Stimulated activated CD8-positive, alpha-beta memory T cell treated with anti-CD3 and anti-CD28 coated beads, Interleukin-12 subunit alpha, Interleukin-12 subunit beta, amount 100 ng/mL, for 1 hour (primary cell): Measurements from ENCODE around the gene FAM81A.

Source experiments
- DNase-seq: peaks from one replicate; pipeline ENCODE4 v3.0.0-alpha.2; 2020; ENCODE audit warnings: low read depth

FAM81A gene

GRCh38 chr15:59543721-59544547 is 105.9 kb downstream of the FAM81A start:
- no peak for DNase-seq

DNA sequence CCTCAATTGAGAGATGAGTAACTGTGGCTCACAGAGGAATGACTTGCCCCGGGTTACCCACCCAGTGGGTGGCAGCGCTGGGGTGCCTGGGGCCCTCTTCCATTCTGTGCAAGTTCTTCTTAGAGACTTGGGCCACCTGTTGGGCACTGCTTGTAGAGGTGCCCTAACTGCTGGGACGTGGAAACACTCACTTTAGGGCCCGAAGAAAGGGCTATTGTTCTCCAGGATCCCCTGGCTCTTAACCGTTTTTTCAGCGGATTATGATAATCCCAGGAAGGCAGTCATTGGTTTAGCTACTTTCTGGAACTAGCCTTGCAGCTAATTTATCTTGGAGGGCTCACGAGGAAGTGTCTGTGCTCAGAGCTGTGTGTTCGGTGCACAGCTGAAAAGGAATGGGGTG is 107.6 kb downstream of the FAM81A start:
- DNase-seq, result no peak

DNA sequence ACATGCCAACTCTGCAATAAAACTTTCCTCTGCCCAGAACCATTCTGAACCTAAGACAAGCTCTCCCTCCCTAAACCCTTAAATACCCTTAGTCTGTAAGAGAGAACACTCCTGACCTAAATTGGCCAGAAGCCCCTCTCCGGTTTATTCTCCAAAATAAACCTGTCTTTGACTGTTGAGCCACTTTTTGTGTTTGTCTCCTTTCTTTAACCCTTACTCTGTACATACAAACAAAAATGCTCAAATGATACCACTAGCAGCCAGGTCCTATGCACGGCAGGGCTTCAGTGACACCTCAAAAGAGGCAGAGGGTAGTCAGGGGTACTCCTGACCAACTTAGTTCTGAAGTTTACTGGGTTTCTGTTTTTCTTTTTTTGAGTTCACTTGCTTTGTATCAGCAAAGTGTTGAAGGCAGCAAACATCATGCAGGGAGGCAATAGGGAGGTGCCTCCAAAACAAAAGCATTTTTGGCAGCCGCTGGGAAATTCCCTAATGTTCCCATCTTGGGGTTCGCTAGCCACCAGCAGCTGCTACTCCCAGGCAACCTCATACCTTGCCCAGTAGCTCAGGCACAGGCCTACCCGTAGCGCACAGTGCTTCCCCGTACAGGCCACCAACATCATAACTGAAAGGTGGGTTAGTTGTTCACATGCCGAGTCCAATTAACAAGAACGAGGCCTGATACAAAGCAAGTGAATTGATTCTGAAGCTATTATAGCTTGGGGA is 110.7 kb downstream of the FAM81A start:
- no peak for DNase-seq

- no peak for DNase-seq
Measured at GRCh38 chr15:59549301-59550185, 111.6 kb downstream of the FAM81A start.

- DNase-seq, result no peak
Measured at GRCh38 chr15:59550530-59550929, 112.5 kb downstream of the FAM81A start.

GRCh38 chr15:59550956-59551355 is 113.0 kb downstream of the FAM81A start:
- DNase-seq, result no peak

- no peak for DNase-seq
Measured at GRCh38 chr15:59553879-59554735, 116.1 kb downstream of the FAM81A start.

- DNase-seq, result no peak
Measured at GRCh38 chr15:59555696-59556095, 117.7 kb downstream of the FAM81A start.

- DNase-seq, result no peak
Measured at GRCh38 chr15:59556380-59556779, 118.4 kb downstream of the FAM81A start.

DNA sequence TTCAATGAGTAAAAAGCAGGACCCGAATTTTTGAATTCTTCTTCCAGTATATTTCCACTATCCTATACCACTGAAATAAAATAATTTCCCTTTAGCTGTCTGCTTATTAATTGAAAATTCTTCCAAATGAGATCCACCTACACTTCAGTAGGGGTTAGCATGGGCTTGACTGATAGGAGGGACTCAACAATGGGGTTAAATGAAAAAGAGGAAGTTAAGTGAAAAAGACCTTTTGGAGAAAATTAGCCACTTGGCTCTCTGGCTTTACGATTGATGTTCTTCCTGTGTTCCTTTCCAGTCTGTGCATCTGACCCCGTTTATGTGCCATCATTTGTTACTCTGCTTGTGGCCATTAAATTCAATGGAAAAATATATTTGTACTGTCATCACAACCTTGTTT is 119.6 kb downstream of the FAM81A start:
- no peak for DNase-seq

GRCh38 chr15:59558851-59559250 is 120.9 kb downstream of the FAM81A start:
- no peak for DNase-seq

DNA sequence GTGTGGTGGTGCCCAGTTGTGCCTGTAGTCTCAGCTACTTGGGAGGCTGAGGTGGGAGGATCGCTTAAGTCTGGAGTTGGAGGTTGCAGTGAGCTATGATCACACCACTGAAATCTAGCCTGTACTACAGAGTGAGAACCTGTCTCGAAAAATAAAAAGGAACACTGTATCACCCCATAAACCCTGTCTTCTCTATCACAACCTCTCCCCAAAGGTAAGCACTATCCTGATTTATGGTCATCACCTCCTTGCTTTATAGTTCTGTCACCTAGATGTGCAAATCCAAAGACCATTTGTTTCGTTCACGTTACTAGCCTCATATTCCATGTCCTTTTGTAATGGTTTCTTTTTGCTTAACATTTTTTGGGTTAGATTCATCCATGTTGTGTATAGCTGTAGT is 123.6 kb downstream of the FAM81A start:
- DNase-seq, result no peak

DNA sequence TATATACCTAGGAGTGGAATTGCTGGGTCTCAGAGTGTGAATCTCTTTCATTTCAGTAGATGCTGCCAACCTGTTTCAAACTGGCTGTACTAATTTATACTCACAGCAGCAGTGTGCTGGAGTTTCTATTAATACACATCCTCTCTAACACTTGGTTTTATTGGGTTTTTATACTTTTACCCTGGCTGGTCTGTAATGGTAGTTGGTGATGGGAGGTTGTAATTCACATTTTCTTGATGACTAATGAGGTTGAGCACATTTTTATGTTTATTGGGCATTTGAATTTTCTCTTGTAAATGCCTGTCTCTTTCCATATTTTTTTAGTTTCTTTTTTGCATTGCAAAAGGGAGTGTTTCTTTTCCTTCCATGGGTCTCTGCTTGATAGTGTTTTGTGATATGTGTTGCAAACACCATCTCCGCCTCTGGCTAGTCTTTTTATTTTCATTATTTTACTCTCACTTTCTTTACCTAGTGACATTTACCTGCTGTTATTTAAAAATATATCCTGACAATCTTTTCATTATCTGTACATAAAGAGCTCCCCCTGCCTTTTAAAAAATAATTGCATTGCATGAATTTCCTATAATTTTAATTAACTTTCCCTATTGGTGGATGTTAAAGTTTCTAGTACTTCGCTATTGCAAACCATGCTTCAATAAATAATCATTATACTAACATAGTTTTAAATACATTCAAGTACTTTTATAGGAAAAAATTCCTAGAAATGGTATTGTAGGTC is 124.6 kb downstream of the FAM81A start:
- no peak for DNase-seq

GRCh38 chr15:59565299-59565698 is 127.3 kb downstream of the FAM81A start:
- no peak for DNase-seq

DNA sequence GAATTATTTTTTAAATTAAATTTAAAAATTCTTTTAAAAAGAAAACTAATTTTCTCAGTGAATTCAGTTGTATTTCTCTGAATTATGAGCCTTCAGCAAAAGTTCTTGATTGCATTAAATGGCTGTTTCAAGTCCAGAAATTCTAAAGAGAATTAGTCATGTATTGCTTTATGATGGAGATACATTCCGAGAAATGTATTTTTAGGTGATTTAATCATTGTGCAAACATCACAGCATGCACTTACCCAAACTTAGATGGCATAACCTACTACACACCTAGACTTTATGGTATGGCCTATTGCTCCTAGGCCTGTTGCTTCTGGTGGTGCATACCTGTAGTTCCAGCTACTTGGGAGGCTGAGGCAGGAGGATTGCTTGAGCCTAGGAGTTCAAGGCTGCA is 129.3 kb downstream of the FAM81A start:
- no peak for DNase-seq

DNA sequence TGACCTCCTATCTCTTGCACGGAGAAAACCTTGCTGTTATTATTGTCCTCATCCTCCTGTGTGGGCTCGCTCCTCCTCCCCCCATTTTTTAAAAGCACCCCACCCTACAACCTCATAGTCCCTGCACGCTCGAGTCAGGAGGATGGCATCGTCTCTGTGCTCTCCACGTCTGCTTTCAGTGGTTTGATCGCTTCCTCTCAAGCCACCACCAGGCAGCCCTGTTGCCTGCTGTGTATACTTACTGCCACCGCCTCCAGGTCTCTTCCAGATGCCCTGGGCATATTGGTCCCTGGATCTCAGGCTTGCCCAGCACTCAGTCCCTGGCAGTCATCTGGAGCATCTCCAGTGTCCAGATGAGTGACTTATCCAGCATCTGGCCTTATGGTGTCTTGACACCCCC is 131.5 kb downstream of the FAM81A start:
- DNase-seq, result no peak

DNA sequence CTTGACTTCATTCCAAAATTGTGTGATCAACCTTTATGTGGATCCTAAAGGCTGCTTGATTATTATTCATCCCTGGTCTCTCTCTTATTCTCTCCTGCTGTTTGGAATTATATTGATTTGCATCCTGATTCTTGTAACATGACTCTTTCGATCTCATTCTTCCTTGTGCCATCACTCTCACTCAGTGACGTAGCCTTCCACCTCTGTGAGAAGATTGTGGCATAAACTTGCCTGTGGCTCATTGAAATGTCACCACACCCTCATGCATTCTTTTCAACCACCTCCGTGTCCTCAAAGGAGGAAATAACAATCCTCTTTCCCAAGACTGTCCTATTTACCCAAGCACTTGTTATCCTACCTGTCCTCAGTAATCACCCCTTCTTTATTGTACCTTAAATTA is 132.3 kb downstream of the FAM81A start:
- no peak for DNase-seq

GRCh38 chr15:59571606-59572005 is 133.6 kb downstream of the FAM81A start:
- no peak for DNase-seq
